DMS 273 treated with DMSO at 0.1 percent for 48 hours (cell line): Measurements from ENCODE around the gene IRGQ.
"Not testable (repeated sequence)": the region's sequence is repeated elsewhere in the genome, so short reads cannot be mapped to it uniquely, and the experiment has no call there.

Source experiments
- DNase-seq: peaks from one replicate; lab custom pipeline; 2025; lab: John Stamatoyannopoulos, UW

IRGQ gene

GRCh38 chr19:43570174-43570791 lies 25.7 kb downstream of the IRGQ start:
- DNase-seq = no peak

- DNase-seq = no peak
These were observed 26.3 kb downstream of the IRGQ start for GRCh38 chr19:43569657-43570056.

- DNase-seq = no peak
These were observed 31.1 kb downstream of the IRGQ start for GRCh38 chr19:43564800-43565199.

GRCh38 chr19:43563816-43564457 lies 32.0 kb downstream of the IRGQ start:
- no peak for DNase-seq

- DNase-seq = peak; percentile 5
These were observed 33.2 kb downstream of the IRGQ start for GRCh38 chr19:43562698-43563241.

GRCh38 chr19:43562226-43562697 lies 33.7 kb downstream of the IRGQ start:
- no peak for DNase-seq

- DNase-seq = no peak
These were observed 34.6 kb downstream of the IRGQ start for GRCh38 chr19:43561139-43561970.

GRCh38 chr19:43560687-43561086 lies 35.2 kb downstream of the IRGQ start:
- DNase-seq = no peak

GRCh38 chr19:43555185-43555770 lies 40.7 kb downstream of the IRGQ start:
- DNase-seq = peak; percentile 17

- no peak for DNase-seq
These were observed 41.5 kb downstream of the IRGQ start for GRCh38 chr19:43554317-43554895.

- DNase-seq = no peak
These were observed 42.3 kb downstream of the IRGQ start for GRCh38 chr19:43553656-43554055.

- DNase-seq = no peak
These were observed 43.3 kb downstream of the IRGQ start for GRCh38 chr19:43552616-43553015.

- DNase-seq = no peak
These were observed 43.8 kb downstream of the IRGQ start for GRCh38 chr19:43552198-43552450.

- DNase-seq = no peak
These were observed 44.3 kb downstream of the IRGQ start for GRCh38 chr19:43551399-43552197.

GRCh38 chr19:43548706-43549105 lies 47.2 kb downstream of the IRGQ start:
- DNase-seq = no peak

- DNase-seq = not testable (repeated sequence)
These were observed 48.0 kb downstream of the IRGQ start for GRCh38 chr19:43547926-43548325.

- DNase-seq = no peak
These were observed 49.4 kb downstream of the IRGQ start for GRCh38 chr19:43546581-43546980.

- DNase-seq = no peak
These were observed 50.0 kb downstream of the IRGQ start for GRCh38 chr19:43545981-43546380.

GRCh38 chr19:43545276-43545675 lies 50.7 kb downstream of the IRGQ start:
- no peak for DNase-seq

- no peak for DNase-seq
These were observed 51.9 kb downstream of the IRGQ start for GRCh38 chr19:43544077-43544476.

- no peak for DNase-seq
These were observed 53.8 kb downstream of the IRGQ start for GRCh38 chr19:43541920-43542650.
